AML-193 (cell line): ENCODE measurements around the gene SMURF1.
"Not testable (repeated sequence)": the region's sequence is repeated elsewhere in the genome, so short reads cannot be mapped to it uniquely, and the experiment has no call there.

Experiments used
- DNase-seq, 2 experiments: peaks; one replicate each; lab custom pipeline; 2025; lab: John Stamatoyannopoulos, UW

The SMURF1 gene

DNA sequence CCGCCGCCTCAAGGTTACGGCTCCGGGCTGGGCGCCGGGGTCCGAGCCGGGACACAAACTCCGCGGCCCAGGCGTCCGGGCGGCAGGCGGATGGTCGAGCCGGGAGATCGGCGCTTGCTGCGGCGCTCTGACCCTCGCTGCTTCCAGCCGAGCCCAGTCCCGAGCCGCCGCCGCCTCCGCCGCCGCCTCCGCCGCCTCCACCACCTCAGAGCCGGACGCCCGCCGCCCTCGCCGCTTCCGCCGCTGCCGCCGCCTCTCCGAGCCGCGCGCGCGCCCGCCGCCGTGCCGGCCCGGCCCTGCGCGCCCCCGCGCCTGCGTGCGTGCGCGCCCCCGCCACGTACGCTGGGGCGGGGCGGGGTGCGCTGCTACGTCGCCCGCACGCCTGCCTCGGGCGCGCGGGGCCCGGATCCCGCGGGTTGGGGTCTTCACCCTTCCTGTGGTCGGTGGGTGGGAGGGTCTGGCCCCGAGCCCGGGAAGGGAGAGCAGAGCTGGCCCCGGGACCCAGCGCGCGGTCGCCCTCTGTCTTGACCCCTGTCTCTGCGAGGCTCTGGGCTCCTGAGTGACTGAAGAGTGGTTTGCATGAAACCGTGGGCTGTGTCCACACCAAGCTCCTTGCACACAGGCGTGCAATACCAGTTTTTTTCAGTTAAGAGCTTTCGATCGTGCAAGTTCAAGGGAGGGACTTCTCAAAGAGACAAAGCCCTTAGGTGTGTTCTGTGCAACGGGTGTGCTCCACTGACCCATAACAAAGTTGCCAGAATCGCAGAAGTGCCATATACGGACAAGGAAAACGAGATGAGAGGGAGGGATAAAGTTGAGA lies at the start of gene SMURF1:
SMURF1 (minus strand) TSS at position 256 of the 820 bp plus-strand sequence. CDS start 328 bp downstream, outside the sequence.
- DNase-seq, result peak; percentile 49 to 66

DNA sequence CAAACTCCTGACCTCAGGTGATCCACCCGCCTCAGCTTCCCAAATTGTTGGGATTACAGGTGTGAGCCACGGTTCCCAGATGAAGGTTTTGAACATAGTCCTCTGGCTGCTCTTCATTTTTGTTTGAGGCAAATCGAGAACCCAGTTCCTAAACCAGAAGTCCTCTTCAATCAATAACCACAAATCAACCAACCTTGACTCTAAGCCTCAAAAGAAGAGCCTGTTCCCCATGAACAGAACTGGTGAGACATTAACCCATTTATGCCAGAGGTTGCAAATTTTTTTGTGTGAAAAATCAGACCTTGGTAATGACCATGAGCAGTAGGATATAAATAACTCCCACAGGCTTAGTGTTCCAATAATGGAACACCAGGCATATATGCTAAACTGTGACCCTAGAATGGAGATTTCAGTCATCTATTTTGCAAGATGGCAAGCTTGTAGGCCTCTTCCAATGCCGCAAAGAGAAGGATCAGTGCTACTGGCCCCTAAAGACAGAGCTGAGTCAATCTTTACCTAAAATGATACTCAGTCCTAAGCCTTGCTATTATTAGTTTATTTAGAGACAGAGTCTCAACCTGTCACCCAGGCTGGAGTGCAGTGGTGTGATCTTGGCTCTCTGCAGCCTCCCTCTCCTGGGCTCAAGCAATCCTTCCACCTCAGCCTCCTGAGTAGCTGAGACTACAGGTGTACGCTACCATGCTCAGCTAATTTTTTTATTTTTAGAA lies 48.1 kb upstream of the SMURF1 start:
- DNase-seq, result no peak

DNA sequence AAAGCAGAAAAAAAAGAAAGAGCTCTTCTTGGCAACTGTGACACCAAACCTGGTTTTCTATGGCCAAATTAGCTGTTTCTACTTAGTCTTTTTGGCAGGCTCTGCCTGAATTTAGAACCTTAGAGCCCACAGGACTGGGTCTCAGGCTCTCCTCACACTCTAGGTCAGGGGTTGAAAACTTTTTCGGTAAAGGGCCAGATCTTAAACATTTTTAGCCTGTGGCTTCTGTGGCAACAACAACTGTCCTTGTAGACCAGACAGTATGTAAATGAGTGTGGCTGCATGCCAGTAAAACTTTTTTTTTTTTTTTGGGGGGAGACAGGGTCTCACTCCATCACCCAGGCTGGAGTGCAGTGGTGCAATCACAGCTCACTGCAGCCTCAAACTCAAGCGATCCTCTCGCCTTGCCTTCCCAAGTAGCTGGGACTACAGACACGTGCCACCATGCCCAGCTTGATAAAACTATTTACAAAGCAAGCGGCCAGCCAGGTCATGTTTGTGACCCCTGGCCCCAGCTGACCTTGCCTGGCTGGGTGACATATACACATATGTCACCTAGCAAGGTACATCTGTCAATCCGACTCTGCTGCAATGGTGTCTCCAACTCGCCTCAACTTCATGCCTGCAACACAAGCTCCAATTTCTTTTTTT lies 46.6 kb upstream of the SMURF1 start:
- DNase-seq, result no peak

DNA sequence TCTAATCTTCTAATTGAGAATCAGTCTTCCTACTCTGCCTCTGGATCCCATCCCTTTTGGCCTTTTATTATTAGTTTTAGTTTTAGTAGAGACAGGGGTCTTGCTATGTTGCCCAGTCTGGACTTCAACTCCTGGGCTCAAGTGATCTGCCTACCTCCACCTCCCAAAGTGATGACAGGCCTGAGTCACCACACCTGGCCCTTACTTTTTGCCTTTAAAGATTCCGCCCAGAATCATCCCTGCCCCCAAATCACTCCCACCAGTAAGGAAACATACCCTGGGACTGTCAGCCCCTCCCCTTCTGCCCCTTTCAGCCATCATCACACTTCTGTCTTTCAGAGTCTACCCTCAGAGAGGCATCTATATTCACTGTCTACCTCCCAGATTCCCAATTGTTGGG lies 45.3 kb upstream of the SMURF1 start:
- no peak for DNase-seq

DNA sequence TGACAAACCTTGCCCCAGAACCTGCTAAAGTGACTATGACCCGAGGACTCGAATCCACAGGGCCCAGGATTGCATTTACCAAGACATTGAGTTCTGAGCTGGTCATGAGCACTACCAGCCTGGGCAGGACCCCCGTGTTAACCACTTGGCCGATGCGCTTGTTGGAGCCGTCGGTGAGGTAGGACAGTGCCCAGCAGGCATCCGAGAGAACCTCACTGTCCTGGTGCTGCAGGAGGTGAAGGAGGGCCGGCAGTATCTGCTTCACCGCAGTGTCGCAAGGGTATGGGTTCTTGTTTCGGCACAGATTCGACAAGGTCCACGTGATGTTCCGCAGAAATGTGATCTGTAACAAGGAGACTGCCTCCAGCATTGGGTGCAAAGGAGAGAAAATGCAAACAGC lies 44.3 kb upstream of the SMURF1 start:
- DNase-seq, result no peak

DNA sequence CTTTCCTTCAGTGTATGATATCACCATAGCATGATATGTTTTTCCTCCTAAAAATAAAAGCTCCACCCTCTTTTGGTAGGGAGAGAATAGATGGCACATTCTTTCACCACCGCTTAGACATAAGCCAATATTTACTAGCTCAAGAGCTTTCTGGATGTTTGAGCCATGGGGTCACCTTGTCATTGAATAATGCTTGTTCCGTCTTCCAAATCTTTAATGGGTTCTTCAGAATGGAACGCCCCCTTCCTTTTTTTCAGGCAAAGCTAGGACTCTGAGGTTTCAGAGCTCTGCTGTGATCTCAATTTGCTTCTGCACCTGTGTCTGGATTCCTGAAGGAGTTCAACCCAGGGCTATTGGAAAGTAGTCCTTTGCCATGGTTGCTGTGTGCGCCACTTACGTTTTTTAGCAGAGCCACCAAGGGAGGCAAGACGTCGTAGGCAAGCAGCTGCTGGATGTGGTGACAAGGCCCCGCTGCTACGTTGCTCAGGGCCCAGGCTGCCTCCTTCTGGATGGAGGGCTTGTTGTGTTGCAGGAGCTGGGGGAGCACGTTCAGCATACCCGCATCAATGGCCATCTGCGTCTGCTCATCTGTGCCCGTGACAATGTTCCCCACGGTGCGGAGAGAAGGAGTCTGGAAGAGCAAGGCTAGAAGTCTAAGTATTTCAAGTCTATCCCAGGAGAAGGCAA lies 40.8 kb upstream of the SMURF1 start:
- no peak for DNase-seq

DNA sequence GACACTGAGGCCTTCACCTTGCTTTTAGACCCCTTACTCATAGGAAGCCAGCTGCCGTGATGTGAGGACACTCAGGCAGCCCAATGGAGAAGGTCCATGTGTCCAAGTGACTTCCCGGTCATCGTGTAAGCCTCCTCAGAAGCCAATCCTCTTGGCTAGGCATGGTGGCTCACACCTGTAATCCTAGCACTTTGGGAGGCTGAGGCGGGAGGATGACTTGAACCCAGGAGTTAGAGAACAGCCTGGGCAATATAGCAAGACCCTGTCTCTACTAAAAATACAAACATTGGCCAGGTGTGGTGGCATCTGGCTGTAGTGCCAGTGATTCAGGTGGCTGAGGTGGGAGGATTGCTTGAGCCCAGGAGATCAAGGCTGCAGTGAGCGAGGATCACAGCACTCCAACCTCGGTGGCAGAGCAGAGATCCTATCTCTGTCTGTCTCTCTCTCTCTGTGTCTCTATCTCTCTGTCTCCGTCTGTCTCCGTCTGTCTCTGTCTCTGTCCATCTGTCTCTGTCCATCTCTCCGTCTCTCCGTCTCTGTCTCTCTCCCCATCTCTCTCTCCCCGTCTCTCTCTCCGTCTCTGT lies 36.3 kb upstream of the SMURF1 start:
- DNase-seq, result no peak

DNA sequence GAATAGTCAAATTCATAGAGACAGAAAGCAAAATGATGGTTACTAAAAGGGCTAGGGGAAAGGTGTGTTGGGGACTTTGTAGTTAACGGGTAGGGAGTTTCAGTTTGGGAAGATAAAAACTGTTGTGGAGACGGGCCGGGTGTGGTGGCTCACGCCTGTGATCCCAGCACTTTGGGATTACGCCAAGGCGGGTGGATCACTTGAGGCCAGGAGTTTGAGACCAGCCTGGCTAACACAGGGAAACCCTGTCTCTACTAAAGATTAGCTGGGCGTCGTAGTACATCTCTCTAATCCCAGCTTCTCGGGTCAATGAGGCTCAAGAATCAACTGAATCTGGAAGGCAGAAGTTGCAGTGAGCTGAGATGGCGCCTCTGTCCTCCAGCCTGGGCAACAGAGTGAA lies 33.3 kb upstream of the SMURF1 start:
- no peak for DNase-seq

DNA sequence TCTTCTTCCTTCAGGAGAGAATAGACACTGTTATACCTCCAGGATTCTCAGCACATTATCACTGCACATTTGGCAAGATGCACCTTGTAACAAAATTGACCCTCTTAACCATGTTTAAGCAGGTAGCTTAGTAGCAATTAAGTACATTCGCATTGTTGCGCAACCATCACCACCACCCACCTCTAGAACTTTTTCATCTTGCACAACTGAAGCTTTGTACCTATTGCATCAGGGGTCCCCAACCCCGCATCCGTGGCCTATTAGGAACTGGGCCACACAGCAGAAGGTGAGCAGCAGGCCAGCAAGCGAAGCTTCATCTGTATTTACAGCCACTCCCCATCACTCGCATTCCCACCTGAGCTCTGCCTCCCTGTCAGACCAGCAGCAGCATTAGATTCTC lies 29.9 kb upstream of the SMURF1 start:
- DNase-seq, result no peak

DNA sequence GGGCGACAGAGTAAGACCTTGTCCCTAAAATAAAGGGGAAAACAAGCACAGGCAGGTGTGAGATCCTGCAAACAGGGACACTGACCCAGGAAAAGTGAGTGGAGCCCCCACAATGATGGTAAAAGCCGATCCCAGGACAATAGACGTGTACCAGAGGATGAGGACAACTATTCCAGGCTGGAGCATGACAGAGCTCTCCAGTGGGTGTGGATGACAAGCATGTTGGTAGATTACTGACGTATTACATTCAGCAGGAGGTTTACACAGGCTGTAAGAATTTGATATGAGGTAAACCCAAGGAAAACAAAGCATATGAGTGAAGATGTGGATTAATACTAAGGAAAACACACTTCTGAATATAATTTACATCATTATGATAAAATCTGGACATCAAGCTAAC lies 27.8 kb upstream of the SMURF1 start:
- no peak for DNase-seq

DNA sequence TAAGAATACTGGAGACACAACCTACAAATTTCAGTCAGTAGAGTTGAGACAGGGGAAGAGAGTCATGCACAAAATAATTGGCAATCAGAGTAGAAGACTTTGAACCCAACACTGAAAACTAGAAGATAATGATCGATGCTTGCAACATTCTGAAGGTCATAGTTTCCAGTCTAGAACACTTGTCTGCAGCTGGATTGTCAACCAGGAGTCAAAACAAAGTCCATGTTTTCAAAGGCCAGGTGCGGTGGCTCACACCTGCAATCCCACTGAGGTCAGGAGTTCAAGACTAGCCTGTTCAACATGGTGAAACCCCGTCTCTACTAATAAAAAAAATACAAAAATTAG lies 26.8 kb upstream of the SMURF1 start:
- DNase-seq, result no peak

DNA sequence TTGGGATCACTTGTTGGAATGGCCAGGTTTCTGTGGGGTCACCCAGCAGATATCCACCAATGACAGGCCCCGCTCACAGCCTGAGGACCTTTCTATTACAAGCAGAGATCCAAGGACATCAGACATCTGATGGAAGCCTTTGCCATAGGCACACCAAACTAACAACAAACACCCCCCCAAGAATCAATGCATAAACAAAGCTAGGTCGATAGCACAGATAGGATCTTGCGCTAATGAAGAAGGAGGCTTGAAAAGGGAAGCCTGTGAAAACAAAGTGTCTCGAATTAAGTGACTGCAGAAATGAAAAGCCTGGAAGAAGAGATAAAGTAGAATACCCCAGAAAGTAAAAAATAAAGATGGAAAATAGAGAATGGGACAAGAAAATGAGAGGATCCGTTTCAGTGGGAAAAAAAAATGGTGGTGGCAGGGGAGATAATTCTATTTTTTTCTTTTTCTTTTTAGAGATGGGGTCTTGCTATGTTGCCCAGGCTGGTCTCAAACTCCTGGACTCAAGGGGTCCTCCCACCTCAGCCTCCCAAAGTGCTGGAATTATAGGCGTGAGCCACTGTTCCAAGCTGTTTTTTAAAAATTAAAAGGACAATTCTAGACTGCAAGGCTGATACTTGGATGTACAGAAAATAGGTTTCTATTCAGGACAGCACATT lies 26.3 kb upstream of the SMURF1 start:
- DNase-seq, result no peak

DNA sequence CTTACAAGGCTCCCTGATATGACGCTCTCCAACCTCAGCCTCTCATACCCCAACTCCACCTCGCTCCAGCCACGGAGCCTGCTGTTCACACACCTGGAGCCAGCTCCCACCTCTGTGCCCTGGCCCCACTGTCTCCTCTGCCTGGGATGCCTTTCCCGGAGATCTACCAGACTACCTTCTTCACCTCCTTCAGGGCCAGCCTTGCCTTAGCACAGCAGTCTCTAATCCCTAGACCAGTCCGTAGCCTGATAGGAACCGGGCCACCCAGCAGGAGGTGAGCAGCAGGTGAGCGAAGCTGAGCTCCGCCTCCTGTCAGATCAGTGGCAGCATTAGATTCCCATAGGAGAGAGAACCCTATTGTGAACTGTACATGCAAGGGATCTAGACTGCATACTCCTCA lies 23.2 kb upstream of the SMURF1 start:
- DNase-seq, result no peak

DNA sequence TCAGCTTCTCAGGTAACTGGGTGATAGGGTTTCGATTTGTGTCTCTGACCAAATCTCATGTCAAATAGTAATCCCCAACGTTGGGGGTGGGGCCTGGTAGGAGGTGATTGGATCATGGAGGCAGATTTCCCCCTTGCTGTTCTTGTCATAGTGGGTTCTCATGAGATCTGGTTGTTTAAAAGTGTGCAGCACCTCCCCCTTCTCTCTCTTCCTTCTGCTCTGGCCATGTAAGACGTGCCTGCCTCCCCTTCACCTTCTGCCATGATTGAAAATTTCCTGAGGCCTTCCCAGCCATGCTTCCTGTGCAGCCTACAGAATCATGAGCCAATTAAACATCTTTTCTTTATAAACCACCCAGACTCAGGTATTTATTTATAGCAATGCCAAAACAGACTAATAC lies 21.9 kb upstream of the SMURF1 start:
- DNase-seq, result no peak

DNA sequence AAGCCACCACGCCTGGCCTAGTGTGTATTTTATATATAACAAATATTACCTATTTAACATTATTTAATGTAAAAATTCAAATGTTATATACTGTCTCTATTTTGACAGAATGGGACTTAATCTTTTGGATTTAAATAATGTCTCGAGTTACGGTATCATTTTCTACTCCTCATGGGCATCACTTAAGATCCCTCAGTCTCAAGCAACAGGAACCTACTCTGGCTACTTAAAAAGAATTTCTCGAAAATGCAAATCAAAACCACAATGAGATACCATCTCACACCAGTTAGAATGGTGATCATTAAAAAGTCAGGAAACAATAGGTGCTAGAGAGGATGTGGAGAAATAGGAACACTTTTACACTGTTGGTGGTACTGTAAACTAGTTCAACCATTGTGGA lies 19.8 kb upstream of the SMURF1 start:
- not testable (repeated sequence) for DNase-seq

DNA sequence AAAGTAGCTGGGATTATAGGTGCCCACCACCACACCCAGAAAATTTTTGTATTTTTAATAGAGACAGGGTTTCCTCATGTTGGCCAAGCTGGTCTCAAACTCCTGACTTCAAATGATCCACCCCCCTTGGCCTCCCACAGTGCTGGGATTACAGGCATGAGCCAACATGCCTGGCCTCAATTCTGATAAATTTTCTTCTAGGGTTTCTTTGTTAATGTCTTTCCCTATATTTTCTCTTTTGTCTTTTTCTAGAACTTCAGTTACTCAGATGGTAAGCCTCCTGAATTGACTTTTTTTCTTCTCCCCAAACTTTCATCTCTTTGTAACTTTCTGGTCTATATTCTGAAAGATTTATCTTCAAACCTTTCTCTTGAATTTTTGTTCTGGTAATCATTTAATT lies 12.7 kb upstream of the SMURF1 start:
- DNase-seq, result no peak

DNA sequence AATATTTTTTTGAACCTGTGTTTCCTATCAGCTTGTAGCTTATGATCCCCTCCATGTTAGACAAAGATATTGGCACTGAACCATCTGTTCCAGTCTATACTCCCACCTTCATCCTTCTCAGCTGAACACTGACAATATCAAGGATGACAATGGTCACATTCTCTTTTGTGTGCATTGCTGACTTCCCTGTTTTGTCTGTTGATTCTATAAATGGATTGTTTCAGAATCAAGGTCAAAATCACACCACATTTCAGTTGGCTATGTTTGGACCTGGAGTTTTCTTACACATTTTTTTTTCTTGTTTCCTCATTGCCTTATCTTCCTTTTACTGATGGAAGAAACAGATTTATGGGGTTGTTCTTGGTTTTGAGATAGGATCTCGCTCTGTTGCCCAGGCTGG lies 11.3 kb upstream of the SMURF1 start:
- DNase-seq, result no peak

DNA sequence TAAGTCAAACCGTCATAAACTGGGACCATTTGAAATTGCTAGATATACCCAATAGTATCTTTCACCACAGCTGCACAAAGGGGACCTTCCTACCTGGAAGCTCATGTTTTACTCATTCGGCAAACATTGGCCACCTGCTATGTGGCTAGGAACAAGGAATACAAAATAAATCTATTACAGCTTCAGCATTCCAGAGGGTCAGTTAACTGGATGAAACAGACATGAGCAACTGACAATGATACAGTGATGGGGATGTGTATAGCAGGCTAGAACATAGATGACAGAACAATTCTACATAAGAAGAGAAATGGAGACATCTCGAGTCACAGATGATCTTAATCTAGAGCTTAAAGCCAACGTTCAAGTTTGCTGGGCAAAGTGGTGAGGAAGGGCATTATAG lies 3.1 kb upstream of the SMURF1 start:
- DNase-seq, result no peak

DNA sequence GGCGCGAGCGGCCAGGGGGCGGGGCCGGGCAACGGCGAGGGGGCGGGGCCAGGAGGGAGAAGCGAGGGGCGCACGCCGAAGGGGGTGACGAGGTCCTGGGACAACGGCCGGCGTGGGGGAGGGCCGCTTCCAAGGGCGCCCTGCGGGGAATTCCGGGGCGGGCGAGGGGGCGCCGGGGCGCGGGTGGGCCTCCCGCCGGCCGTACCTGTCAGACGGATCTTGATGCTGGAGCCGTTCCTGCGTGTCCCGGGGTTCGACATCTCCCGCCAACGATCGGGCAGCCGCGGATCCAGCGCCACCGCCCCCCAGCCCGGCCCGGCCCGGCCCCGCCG lies 421 bp downstream of the SMURF1 start:
- no peak for DNase-seq

DNA sequence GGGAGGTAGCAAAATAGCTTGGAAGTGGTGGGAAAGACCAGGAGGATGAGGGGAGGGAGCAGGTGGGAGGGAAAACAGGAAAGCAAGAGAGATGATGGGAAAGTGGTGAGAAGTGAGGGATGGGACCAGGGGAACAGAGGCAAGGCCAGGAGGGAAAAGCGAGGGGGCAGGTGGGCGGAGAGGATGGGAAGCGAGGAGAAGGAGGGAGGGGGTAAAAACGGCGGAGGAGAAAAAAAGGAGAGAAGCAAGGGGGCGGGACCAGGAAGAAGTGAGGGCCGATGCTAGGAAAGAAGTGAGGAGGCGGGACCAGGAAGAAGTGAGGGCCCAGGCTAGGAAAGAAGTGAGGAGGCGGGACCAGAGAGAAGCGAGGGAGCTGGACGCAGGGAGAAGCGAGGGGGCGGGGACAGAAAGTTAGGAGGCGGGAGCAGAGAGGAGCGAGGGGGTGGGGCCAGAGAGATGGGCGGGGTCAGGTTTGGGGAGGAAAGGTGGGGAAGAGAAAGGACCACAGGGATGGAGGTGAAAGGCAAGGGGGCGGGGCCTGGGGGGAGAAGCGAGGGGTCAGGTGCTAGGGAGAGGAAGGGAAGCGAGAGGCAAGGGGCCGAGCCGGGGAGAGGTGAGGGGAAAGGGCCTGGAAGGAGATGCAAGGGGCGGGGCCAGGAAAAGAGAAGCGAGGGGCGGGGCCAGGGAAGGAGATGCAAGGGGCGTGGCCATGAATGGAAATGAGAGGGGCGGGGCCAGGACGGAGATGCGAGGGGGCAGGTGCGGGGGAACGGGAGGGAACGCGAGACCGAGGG lies 984 bp downstream of the SMURF1 start:
- DNase-seq, result peak; percentile 78 to 82
